GM12878 (cell line): ENCODE measurements around the gene CEACAM6. TPM values are rescaled to one million over a fixed set of nuclear protein-coding genes. Genes with fewer than 3 reads are reported as not detected.

Source experiments
- ATAC-seq: fragments of 200-7000 bp; cut with Tn5 transposase; 3 replicates; pipeline ENCODE4 v1.9.1; 2020; ENCODE audit warnings: mild to moderate bottlenecking, moderate library complexity
- BruUV-seq: library from RNA; stranded (reverse); fragments of 400-500 nt; replicated peaks from 2 replicates; lab custom pipeline; 2021; lab: Mats Ljungman, UMichigan
- CTCF ChIA-PET: fragments of 300-600 bp; sonication (Branson Sonifier 250); formaldehyde crosslinking; extraction: SDS; loops from one replicate; lab custom pipeline; 2021; ENCODE audit warnings: inconsistent platforms; lab: Yijun Ruan, JAX
- POLR2A ChIA-PET: fragments of 350-600 bp; formaldehyde crosslinking; extraction: SDS; loops from one replicate; lab custom pipeline; 2021; ENCODE audit warnings: inconsistent platforms; lab: Charles Lee
- RAD21 ChIA-PET: fragments of 300-600 bp; sonication (Branson Sonifier 250); formaldehyde crosslinking; loops from one replicate; lab custom pipeline; 2023; ENCODE audit warnings: antibody characterized with exemption; ENCODE audit not compliant: unreplicated experiment; lab: Charles Lee
- SMC1A ChIA-PET: fragments of 300-600 bp; sonication (Branson Sonifier 250); formaldehyde crosslinking; loops from one replicate; lab custom pipeline; 2023; ENCODE audit not compliant: unreplicated experiment, uncharacterized antibody; lab: Charles Lee
- DNase-seq: peaks from one replicate; pipeline ENCODE4 v3.0.0-alpha.2; 2011; ENCODE audit warnings: low read depth, low spot score
- FAIRE-seq: peaks from 3 replicates; lab custom pipeline; 2011; peaks lifted over from hg19 to GRCh38; lab: Jason Lieb, UNC
- H2AFZ ChIP-seq: 2 replicates; pipeline ENCODE4 v1.6.0; 2011; ENCODE audit warnings: low read depth, low read length, control low read depth; ENCODE audit not compliant: control insufficient read depth
- H3K27ac ChIP-seq: 2 replicates; pipeline ENCODE4 v1.5.1; 2011; ENCODE audit warnings: control low read depth; ENCODE audit not compliant: control insufficient read depth, insufficient read depth
- H3K27me3 ChIP-seq, 2 experiments: replicated peaks in 1 of 2; 2 replicates each; pipeline versions ENCODE4 v1.6.0 to v1.6.1; 2011; ENCODE audit warnings: low read length in 1 of 2; ENCODE audit not compliant: control insufficient read depth in 2 of 2, insufficient read depth in 2 of 2
- H3K36me3 ChIP-seq, 2 experiments: 2 replicates each; pipeline ENCODE4 v1.5.1; 2011; ENCODE audit warnings: low read length in 1 of 2; ENCODE audit not compliant: control insufficient read depth in 2 of 2, insufficient read depth in 2 of 2
- H3K4me1 ChIP-seq: 2 replicates; pipeline ENCODE4 v1.6.1; 2011; ENCODE audit warnings: mild to moderate bottlenecking, low read length, moderate library complexity, mixed read lengths; ENCODE audit not compliant: control insufficient read depth, insufficient read depth
- H3K4me2 ChIP-seq: 2 replicates; pipeline ENCODE4 v1.6.0; 2011; ENCODE audit warnings: control low read depth; ENCODE audit not compliant: control insufficient read depth, insufficient read depth
- H3K4me3 ChIP-seq: fragments of 200-600 bp; sonication (generic); 2 replicates; pipeline ENCODE4 v1.5.1; 2016
- H3K79me2 ChIP-seq: 2 replicates; pipeline ENCODE4 v1.6.0; 2011; ENCODE audit warnings: low read length; ENCODE audit not compliant: control insufficient read depth, insufficient read depth
- H3K9ac ChIP-seq: 2 replicates; pipeline ENCODE4 v1.8.0; 2011; ENCODE audit warnings: low read length, control low read depth, mixed read lengths; ENCODE audit not compliant: control insufficient read depth, insufficient read depth
- H3K9me3 ChIP-seq: replicated peaks from 3 replicates; pipeline ENCODE4 v1.5.1; 2011; ENCODE audit warnings: mild to moderate bottlenecking, low read length; ENCODE audit not compliant: control insufficient read depth, insufficient read depth
- H4K20me1 ChIP-seq: 2 replicates; pipeline ENCODE4 v1.6.0; 2011; ENCODE audit not compliant: control insufficient read depth, insufficient read depth
- ATF3 ChIP-seq: IDR thresholded peaks from 2 replicates; pipeline ENCODE4 v1.6.1; 2011; ENCODE audit warnings: low read depth, mild to moderate bottlenecking, low read length, moderate library complexity, borderline replicate concordance; ENCODE audit errors: extremely low read depth
- ATF7 ChIP-seq: fragments of 450-650 bp; IDR thresholded peaks from 2 replicates; pipeline ENCODE4 v1.6.1; 2016; ENCODE audit warnings: low read depth, mild to moderate bottlenecking
- BACH1 ChIP-seq: fragments of 450-650 bp; IDR thresholded peaks from 2 replicates; pipeline ENCODE4 v1.6.1; 2017; ENCODE audit warnings: mild to moderate bottlenecking, borderline replicate concordance
- CREM ChIP-seq: IDR thresholded peaks from 2 replicates; pipeline ENCODE4 v1.6.1; 2014; ENCODE audit warnings: antibody characterized with exemption, low read depth
- FOXK2 ChIP-seq: fragments of 450-650 bp; IDR thresholded peaks from 2 replicates; pipeline ENCODE4 v1.6.1; 2017; ENCODE audit warnings: mild to moderate bottlenecking, moderate library complexity
- NFXL1 ChIP-seq: fragments of 450-650 bp; IDR thresholded peaks from 2 replicates; pipeline ENCODE4 v1.6.1; 2017; ENCODE audit warnings: antibody characterized with exemption, mild to moderate bottlenecking, borderline replicate concordance
- NR2F1 ChIP-seq: fragments of 450-650 bp; conservative IDR thresholded peaks from 2 replicates; pipeline ENCODE4 v1.6.1; 2017; ENCODE audit warnings: mild to moderate bottlenecking
- PAX8 ChIP-seq: fragments of 450-650 bp; IDR thresholded peaks from 2 replicates; pipeline ENCODE4 v1.6.1; 2017; ENCODE audit warnings: mild to moderate bottlenecking, moderate library complexity
- POLR2AphosphoS2 ChIP-seq: IDR thresholded peaks from 2 replicates; pipeline ENCODE4 v1.6.1; 2011; ENCODE audit warnings: low read depth, mild to moderate bottlenecking, low read length, improper control_type of control experiment, moderate library complexity
- RAD51 ChIP-seq: fragments of 450-650 bp; IDR thresholded peaks from 2 replicates; pipeline ENCODE4 v1.6.1; 2016; ENCODE audit warnings: moderate library complexity, mild to moderate bottlenecking, inconsistent platforms
- RUNX3 ChIP-seq: IDR thresholded peaks from 2 replicates; pipeline ENCODE4 v1.6.1; 2012; ENCODE audit warnings: low read length, inconsistent platforms
- SMAD5 ChIP-seq: IDR thresholded peaks from 2 replicates; pipeline ENCODE4 v1.6.1; 2016; ENCODE audit warnings: antibody characterized with exemption, low read depth
- SPI1 ChIP-seq: IDR thresholded peaks from 2 replicates; pipeline ENCODE4 v1.6.1; 2011; ENCODE audit warnings: low read depth, mild to moderate bottlenecking, low read length, moderate library complexity, borderline replicate concordance; ENCODE audit not compliant: insufficient read depth
- WRNIP1 ChIP-seq: IDR thresholded peaks from 2 replicates; pipeline ENCODE4 v1.6.1; 2011; ENCODE audit warnings: low read depth, low read length, improper control_type of control experiment, borderline replicate concordance
- YBX1 ChIP-seq: fragments of 450-650 bp; IDR thresholded peaks from 2 replicates; pipeline ENCODE4 v1.6.1; 2016; ENCODE audit warnings: antibody characterized with exemption
- ZBTB33 ChIP-seq: fragments of 450-650 bp; IDR thresholded peaks from 2 replicates; pipeline ENCODE4 v1.6.1; 2017; ENCODE audit warnings: mild to moderate bottlenecking
- ZNF217 ChIP-seq: fragments of 450-650 bp; IDR thresholded peaks from 2 replicates; pipeline ENCODE4 v1.6.1; 2017; ENCODE audit warnings: antibody characterized with exemption, mild to moderate bottlenecking
- WGBS: methylation state at CpG from one replicate; pipeline ENCODE4 v1.1.6; 2016; ENCODE audit warnings: low lambda C conversion rate; ENCODE audit not compliant: insufficient replicate concordance, insufficient coverage; ENCODE audit errors: missing lambda C conversion rate; 5-methylcytosine and 5-hydroxymethylcytosine counted together
- in situ Hi-C: fragments of 300-500 bp; cut with MboI; formaldehyde crosslinking; loops from 9 replicates; pipeline ENCODE4 v1.14.3; 2018; ENCODE audit warnings: mixed read lengths
- intact Hi-C: fragments of 100-400 bp; cut with micrococcal nuclease; formaldehyde crosslinking; loops from one replicate; pipeline ENCODE4 v1.14.2; 2022; ENCODE audit not compliant: unreplicated experiment
- polyA plus RNA-seq, 11 experiments: library from polyadenylated mRNA; depleted of rRNA in 4 of 11; unstranded in 6 of 11; stranded (reverse) in 5 of 11; fragments of >200 nt; fragmentation: Nextera tagmentation in 4 of 11; fragmentation: Illumina TruSeq in 1 of 11; extraction: Ambion mirVana in 4 of 11; extraction: Trizol in 1 of 11; gene quantifications; 1 replicate in 1 of 11; 2 replicates in 10 of 11; pipeline versions ENCODE4 v1.2.1 to v1.2.3, GENCODE V29; 2011 to 2016; ENCODE audit warnings: inconsistent platforms in 2 of 11, missing spikeins in 2 of 11, low read depth in 1 of 11
- total RNA-seq, 4 experiments: library from RNA; depleted of rRNA in 3 of 4; stranded (reverse); fragments of >200 nt in 3 of 4; fragmentation: Illumina TruSeq in 1 of 4; extraction: Trizol in 1 of 4; gene quantifications; 2 replicates each; pipeline versions ENCODE4 v1.2.1 to v1.2.3, GENCODE V29; 2013 to 2021

CEACAM6 gene
- total and polyA plus RNA-seq, 10 of the 15 experiments (the other 5 are each of a cell fraction or from before 2014, with no cell fraction given) = 0.26 TPM; not detected in 9

GRCh38 chr19:41720103-41720502, 35.2 kb upstream of the CEACAM6 start:
- H3K9me3 ChIP-seq = no peaks in the 10 kb centered on the region
- in situ Hi-C loops = no loop called here
- FAIRE-seq (no peak), DNase-seq (no peak), ATAC-seq (no peak)
- CTCF ChIA-PET = no interaction called here
- H3K27ac ChIP-seq = no peak overlapping the region
- POLR2A ChIA-PET = no interaction called here
- intact Hi-C loops = no loop called here
- H4K20me1 ChIP-seq = no peaks in the 10 kb centered on the region
- RAD21 ChIA-PET = no interaction called here
- H3K9ac ChIP-seq = no peak overlapping the region
- H3K4me1 ChIP-seq = no peaks in the 10 kb centered on the region
- no peak for TF ChIP-seq NR2F1
- TF ChIP-seq ATF3 = no peak
- TF ChIP-seq ZBTB33 = no peak
- TF ChIP-seq RAD51 = no peak
- TF ChIP-seq POLR2AphosphoS2 = no peak
- TF ChIP-seq YBX1 = no peak
- no peak for TF ChIP-seq PAX8
- TF ChIP-seq SMAD5 = no peak
- TF ChIP-seq WRNIP1 = no peak
- no peak for TF ChIP-seq BACH1
- TF ChIP-seq SPI1 = no peak
- no peak for TF ChIP-seq ZNF217
- no peak for TF ChIP-seq CREM
- TF ChIP-seq RUNX3 = no peak
- no peak for TF ChIP-seq ATF7
- TF ChIP-seq NFXL1 = no peak
- TF ChIP-seq FOXK2 = no peak
- peaks cover 0 to 3% of the 10 kb centered on the region in 2 experiments; a peak in 2 of 4 replicates for H3K27me3 ChIP-seq
- H2AFZ ChIP-seq = no peak overlapping the region
- WGBS = 49% methylated on average over 3 of the region's 3 CpGs
- BruUV-seq = no TSS peak
- SMC1A ChIA-PET = no interaction called here
- no peaks in the 10 kb centered on the region for H3K36me3 ChIP-seq
- H3K4me3 ChIP-seq = no peak overlapping the region
- no peak overlapping the region for H3K4me2 ChIP-seq
- H3K79me2 ChIP-seq = no peaks in the 10 kb centered on the region
